A549 treated with CpdA at 1 μM for 4 hours (cell line): Measurements from ENCODE around the gene ZNF470. TPM values are rescaled to one million over a fixed set of nuclear protein-coding genes. Genes with fewer than 3 reads are reported as not detected.

ENCODE experiments used
- total RNA-seq: library from RNA; stranded (reverse); fragments of 200-300 nt; extraction: Qiagen RNA extraction; gene quantifications from 5 replicates; pipeline ENCODE4 v1.2.3, GENCODE V29; 2022; ENCODE audit warnings: low read depth

The ZNF470 gene
- 1.4 to 1.8 TPM (median 1.6 TPM) in 5 replicates for total RNA-seq

GRCh38 chr19:56567274-56568120 is at the start of gene ZNF470:
TSS of gene ZNF470 (plus strand) at chr19:56567468. CDS start at chr19:56570312, 2,844 bp downstream.

GRCh38 chr19:56538761-56539263 is 28.5 kb upstream of the ZNF470 start, which contains the start of gene ZFP28:
TSS of gene ZFP28 (plus strand) at chr19:56538948. CDS start at chr19:56539019, 71 bp downstream.

DNA sequence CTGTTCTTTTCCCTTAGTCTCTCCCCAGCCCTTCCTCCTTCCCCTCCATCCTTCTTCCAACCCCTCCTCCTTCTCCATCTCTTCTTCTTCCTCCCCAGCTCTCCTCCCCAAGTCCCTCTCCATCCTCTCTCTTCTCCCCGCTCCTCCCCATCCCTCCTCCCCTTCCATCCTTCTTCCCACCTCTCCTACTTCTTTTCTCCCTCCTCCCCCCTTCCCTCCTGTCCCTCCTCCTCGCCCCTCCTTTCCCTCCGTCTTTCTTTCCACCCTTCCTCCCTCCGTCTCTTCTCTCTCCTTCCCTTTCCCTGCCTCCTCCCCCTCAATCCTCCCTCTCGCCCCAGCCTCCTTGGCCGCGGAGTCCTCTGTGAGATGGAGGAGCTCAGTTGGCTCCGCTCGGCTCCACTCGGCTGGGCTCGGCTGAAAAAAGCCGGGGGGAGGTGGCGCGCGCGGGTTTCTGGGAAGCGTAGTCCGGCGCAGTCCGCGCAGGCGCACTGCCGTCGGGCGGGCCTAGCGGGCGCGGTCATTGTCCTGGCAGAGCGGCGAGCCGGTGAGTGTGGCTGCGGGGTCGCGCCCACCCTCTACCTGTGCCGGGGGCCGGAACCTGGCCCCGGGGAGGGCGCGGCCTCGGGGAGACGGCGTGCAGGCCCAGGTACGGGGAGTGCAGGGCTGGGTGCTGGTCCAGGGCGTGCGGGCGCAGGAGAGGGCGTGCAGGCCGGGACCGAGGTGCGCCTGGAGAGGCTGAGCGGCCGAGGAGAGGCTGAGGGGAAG is 27.7 kb downstream of the ZNF470 start, which contains the start of gene ZNF71:
TSS of gene ZNF71 (plus strand) at position 520 of the 765 bp plus-strand sequence. CDS start 6,257 bp downstream, outside the sequence.

Other genes starting within 250 kb of the ZNF470 start
- gene ZNF582, start 173.9 kb upstream of the ZNF470 start, total RNA-seq: 1.0 to 2.0 TPM (median 1.3 TPM) in 5 replicates
- 1.7 to 2.6 TPM (median 2.5 TPM) in 5 replicates for gene ZNF583, start 163.1 kb upstream of the ZNF470 start, total RNA-seq
- not detected in 5 replicates for gene ZNF667, start 90.1 kb upstream of the ZNF470 start, total RNA-seq
- 0.02 to 0.05 TPM (median 0.03 TPM) in 4 of 5 replicates, not detected in the other for gene ZNF471, start 59.6 kb upstream of the ZNF470 start, total RNA-seq
- gene ZFP28, start 28.5 kb upstream of the ZNF470 start, total RNA-seq: 2.8 to 4.4 TPM (median 3.5 TPM) in 5 replicates
- gene ZNF71, start 27.8 kb downstream of the ZNF470 start, total RNA-seq: 8.3 to 12.5 TPM (median 10.9 TPM) in 5 replicates
- gene SMIM17, start 75.7 kb downstream of the ZNF470 start, total RNA-seq: 0.05 TPM in 1 of 5 replicates, not detected in the others
- not detected in 5 replicates for gene ZNF835, start 104.3 kb downstream of the ZNF470 start, total RNA-seq